ES-I3 (cell line): Measurements from ENCODE around the gene VMA21.

Experiments
- H3K36me3 ChIP-seq: 2 replicates; pipeline ENCODE4 v1.6.1; 2013; ENCODE audit warnings: mild to moderate bottlenecking, low read length, control low read depth, moderate library complexity; ENCODE audit not compliant: insufficient read depth
- H3K4me1 ChIP-seq: 2 replicates; pipeline ENCODE4 v1.6.1; 2013; ENCODE audit warnings: mild to moderate bottlenecking, control low read depth, low read length; ENCODE audit not compliant: insufficient read depth
- H3K9ac ChIP-seq: 2 replicates; pipeline ENCODE4 v1.6.1; 2013; ENCODE audit warnings: low read depth, mild to moderate bottlenecking, low read length, moderate library complexity
- H3K9me3 ChIP-seq: 2 replicates; pipeline ENCODE4 v1.6.1; 2013; ENCODE audit warnings: mild to moderate bottlenecking, low read length, moderate library complexity; ENCODE audit not compliant: control insufficient read depth, insufficient read depth

Gene VMA21, protein sequence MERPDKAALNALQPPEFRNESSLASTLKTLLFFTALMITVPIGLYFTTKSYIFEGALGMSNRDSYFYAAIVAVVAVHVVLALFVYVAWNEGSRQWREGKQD

GRCh38 chrX:151396825-151397740 is at the start of gene VMA21:
VMA21 (plus strand) TSS chrX:151397206; CDS start chrX:151397309, 103 bp downstream.
- Histone ChIP-seq H3K4me1 (no peaks in the 10 kb centered on the region; the same call in 1 of the 2 replicates), H3K36me3 (no peaks in the 10 kb centered on the region)

DNA sequence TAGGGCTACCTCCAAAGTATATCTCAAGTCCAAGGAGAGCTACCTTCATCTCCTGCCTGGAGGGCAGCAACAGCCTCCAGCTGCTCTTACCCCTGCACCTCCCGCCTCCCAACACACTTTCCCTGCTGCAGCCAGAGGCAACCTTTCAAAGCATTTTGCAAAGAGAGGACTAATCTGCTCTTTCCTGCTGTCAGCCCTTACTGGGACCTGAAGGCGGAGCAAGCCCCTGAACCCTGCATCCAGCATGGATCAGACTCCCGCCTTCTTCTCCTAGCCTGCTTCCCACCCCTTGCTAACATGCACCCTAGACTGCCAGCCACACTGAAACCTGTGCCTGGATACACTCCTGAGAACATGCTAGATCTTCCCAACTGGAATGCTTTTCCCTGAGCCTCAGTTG is 37.7 kb upstream of the VMA21 start:
- no peaks in the 10 kb centered on the region for H3K36me3 ChIP-seq
- H3K9ac ChIP-seq: no peak overlapping the region
- peaks cover 6% of the 10 kb centered on the region; the same call in 1 of the 2 replicates for H3K4me1 ChIP-seq
- no peaks in the 10 kb centered on the region for H3K9me3 ChIP-seq

More at GRCh38 chrX:151396825-151397740, at the start of gene VMA21:
- Histone ChIP-seq H3K9me3 (no peaks in the 10 kb centered on the region), H3K9ac (peak within 1 kb of the TSS; percentile 49)

GRCh38 chrX:151359931-151360871 is 36.8 kb upstream of the VMA21 start:
- no peaks in the 10 kb centered on the region for H3K9me3 ChIP-seq
- H3K36me3 ChIP-seq: no peaks in the 10 kb centered on the region
- peaks cover 6% of the 10 kb centered on the region; the same call in 1 of the 2 replicates for H3K4me1 ChIP-seq
- H3K9ac ChIP-seq: peak overlapping the region; percentile 39; the same call in 1 of the 2 replicates

- Histone ChIP-seq H3K9ac (no peak overlapping the region), H3K9me3 (no peaks in the 10 kb centered on the region), H3K4me1 (peaks cover 6% of the 10 kb centered on the region; the same call in 1 of the 2 replicates), H3K36me3 (no peaks in the 10 kb centered on the region)
Measured at GRCh38 chrX:151363316-151363715, 33.7 kb upstream of the VMA21 start.

GRCh38 chrX:151365579-151365978 is 31.4 kb upstream of the VMA21 start:
- H3K36me3 ChIP-seq: no peaks in the 10 kb centered on the region
- H3K4me1 ChIP-seq: no peaks in the 10 kb centered on the region
- no peaks in the 10 kb centered on the region for H3K9me3 ChIP-seq
- no peak overlapping the region for H3K9ac ChIP-seq

GRCh38 chrX:151370906-151371305 is 26.1 kb upstream of the VMA21 start:
- H3K9me3 ChIP-seq: no peaks in the 10 kb centered on the region
- no peaks in the 10 kb centered on the region for H3K36me3 ChIP-seq
- H3K4me1 ChIP-seq: no peaks in the 10 kb centered on the region
- peak overlapping the region; percentile 20; the same call in 1 of the 2 replicates for H3K9ac ChIP-seq

GRCh38 chrX:151384807-151385206 is 12.2 kb upstream of the VMA21 start:
- H3K4me1 ChIP-seq: no peaks in the 10 kb centered on the region
- H3K9me3 ChIP-seq: no peaks in the 10 kb centered on the region
- no peak overlapping the region for H3K9ac ChIP-seq

DNA sequence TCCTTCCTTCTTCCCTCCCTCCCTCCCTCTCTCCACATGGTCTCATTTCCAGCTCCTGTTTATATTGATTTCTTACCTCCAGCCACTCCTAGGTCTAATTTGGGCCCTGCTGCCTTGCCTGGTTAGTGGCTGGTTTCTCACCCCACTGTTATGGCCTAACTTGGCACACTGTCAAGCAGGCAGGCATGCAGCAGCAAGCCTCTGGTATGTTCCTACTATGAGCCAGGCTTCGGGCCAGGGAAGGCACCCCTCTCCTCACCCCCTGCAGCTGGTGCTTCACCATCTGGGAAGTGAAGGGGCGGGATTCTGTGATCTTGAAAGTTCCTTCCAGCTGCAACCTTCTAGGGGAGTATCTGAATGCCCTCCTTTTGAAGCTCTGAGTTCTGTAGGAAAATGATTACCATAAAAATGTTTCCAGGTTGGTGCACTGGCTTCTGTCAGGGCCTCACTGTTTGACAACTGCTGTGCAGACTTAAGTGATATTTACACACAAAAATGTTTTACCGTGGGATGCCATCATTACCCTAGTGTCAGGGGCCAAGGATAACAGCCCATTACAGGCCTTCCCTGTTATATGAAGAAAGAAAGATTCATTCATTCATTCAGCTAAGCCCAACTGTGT is 10.1 kb upstream of the VMA21 start:
- H3K9ac ChIP-seq: no peak overlapping the region
- H3K4me1 ChIP-seq: no peaks in the 10 kb centered on the region
- no peaks in the 10 kb centered on the region for H3K36me3 ChIP-seq
- no peaks in the 10 kb centered on the region for H3K9me3 ChIP-seq

More at GRCh38 chrX:151384807-151385206, 12.2 kb upstream of the VMA21 start:
- no peaks in the 10 kb centered on the region for H3K36me3 ChIP-seq

- no peak overlapping the region for H3K9ac ChIP-seq
- no peaks in the 10 kb centered on the region for H3K9me3 ChIP-seq
- no peaks in the 10 kb centered on the region; the same call in 1 of the 2 replicates for H3K4me1 ChIP-seq
Measured at GRCh38 chrX:151391722-151392121, 5.3 kb upstream of the VMA21 start.

GRCh38 chrX:151393514-151393913 is 3.5 kb upstream of the VMA21 start:
- no peaks in the 10 kb centered on the region; the same call in 1 of the 2 replicates for H3K4me1 ChIP-seq
- no peaks in the 10 kb centered on the region for H3K9me3 ChIP-seq
- H3K36me3 ChIP-seq: no peaks in the 10 kb centered on the region
- H3K9ac ChIP-seq: no peak overlapping the region

More at GRCh38 chrX:151391722-151392121, 5.3 kb upstream of the VMA21 start:
- no peaks in the 10 kb centered on the region for H3K36me3 ChIP-seq

DNA sequence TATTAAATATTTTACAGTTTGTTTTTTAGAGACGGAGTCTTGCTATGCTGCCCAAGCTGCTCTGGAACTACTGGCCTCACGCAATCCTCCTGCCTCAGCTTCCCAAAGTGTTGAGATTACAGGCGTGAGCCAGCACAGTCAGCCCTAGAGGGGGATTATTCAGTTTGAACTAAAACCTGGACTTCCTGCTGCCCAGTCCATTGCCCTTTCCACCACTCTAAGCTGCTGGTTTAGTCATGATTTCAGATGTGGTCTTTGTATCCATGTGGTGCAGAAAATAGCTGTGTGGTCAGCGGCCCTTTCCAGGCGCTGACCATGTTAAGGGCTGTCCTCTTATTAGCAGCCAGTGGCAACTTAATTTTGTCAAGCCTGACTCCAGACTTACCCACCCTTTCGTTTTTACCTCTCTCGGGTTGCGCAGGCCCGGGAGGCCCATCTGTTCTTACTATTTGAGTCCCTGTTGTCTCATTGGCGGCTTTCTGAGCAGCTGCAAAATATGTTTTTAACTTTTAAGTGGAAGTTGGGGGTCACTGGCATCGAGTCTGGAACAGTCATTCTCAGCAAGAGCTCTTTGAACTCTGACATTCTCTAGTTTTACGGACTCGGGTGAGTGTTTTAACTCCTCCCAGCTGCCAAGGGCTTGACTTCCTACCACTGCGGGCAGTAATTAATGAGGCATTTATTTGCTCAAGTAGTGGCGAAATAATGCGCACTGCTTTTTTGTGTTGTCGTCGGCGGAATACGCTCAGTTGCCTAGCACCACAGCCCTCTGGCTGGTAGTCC is 773 bp upstream of the VMA21 start:
- Histone ChIP-seq H3K4me1 (no peaks in the 10 kb centered on the region; the same call in 1 of the 2 replicates), H3K9ac (peak overlapping the region; percentile 49), H3K36me3 (no peaks in the 10 kb centered on the region), H3K9me3 (no peaks in the 10 kb centered on the region)

DNA sequence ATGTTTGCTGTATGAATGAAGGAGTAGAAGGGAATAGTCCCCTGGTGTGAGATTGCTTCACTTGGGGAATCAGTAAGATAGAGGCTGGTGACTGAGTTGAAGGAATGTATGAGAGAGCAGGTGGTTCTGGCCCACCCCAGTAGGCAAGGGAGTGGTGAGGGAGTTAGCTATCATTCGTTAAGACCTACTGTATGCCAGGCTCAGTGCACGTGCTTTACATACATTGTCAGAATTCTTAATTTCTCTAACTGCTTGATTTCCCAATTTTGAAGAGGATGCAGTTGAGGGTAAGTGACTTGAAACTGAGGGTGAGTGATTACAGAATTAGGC is 700 bp downstream of the VMA21 start:
- Histone ChIP-seq H3K36me3 (no peaks in the 10 kb centered on the region), H3K9ac (peak overlapping the region; percentile 49; the same call in 1 of the 2 replicates), H3K4me1 (no peaks in the 10 kb centered on the region; the same call in 1 of the 2 replicates), H3K9me3 (no peaks in the 10 kb centered on the region)

DNA sequence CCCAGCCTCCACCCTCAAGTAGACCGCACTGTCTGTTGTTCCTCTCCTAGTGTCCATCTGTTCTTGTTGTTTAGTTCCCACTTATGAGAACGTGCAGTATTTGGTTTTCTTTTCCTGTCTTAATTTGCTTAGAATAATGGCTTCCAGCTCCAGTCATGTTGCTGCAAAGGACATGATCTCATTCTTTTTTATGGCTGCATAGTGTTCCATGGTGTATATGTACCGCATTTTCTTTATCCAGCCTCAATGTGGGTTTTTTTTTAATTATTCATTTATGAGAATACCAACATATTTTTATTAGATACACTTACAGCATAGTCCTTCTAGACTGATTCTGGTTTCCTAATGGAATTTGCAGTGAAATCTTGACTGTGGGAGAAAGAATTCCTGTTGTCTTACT is 1.3 kb downstream of the VMA21 start:
- peak overlapping the region; percentile 49; the same call in 1 of the 2 replicates for H3K9ac ChIP-seq

More for the DNA sequence above, 1.3 kb downstream of the VMA21 start:
- Histone ChIP-seq H3K36me3 (no peaks in the 10 kb centered on the region), H3K9me3 (no peaks in the 10 kb centered on the region), H3K4me1 (no peaks in the 10 kb centered on the region; the same call in 1 of the 2 replicates)
